Breast epithelium (tissue), 4 donors: Measurements from ENCODE around the gene TMEM18. TPM values are rescaled to one million over a fixed set of nuclear protein-coding genes. Genes with fewer than 3 reads are reported as not detected.

ENCODE experiments used
- DNase-seq, 2 donors: peaks; one replicate each; pipeline ENCODE4 v3.0.0-alpha.2; 2019; ENCODE audit warnings: low spot score in 2 of 2
- H3K27ac ChIP-seq, 2 donors: fragments of 200-600 bp; sonication (generic) in 1 of 2; one replicate each; pipeline ENCODE4 v1.5.1; 2016 to 2019; ENCODE audit warnings: mild to moderate bottlenecking in 1 of 2
- H3K27me3 ChIP-seq, 2 donors: fragments of 200-600 bp; sonication (generic) in 1 of 2; one replicate each; pipeline versions ENCODE4 v1.5.1 to v1.6.0; 2017 to 2019; ENCODE audit warnings: control low read depth in 1 of 2, mild to moderate bottlenecking in 1 of 2
- H3K36me3 ChIP-seq: fragments of 200-600 bp; one replicate; pipeline ENCODE4 v1.5.1; 2019
- H3K4me1 ChIP-seq, 2 donors: fragments of 200-600 bp; sonication (generic); one replicate each; pipeline ENCODE4 v1.5.1; 2016 to 2019; ENCODE audit warnings: control low read depth in 1 of 2
- H3K4me3 ChIP-seq, 3 donors: fragments of 200-600 bp; sonication (generic); 1 replicate in 2 of 3; 2 replicates in 1 of 3; pipeline ENCODE4 v1.5.1; 2016 to 2019; ENCODE audit warnings: mild to moderate bottlenecking in 3 of 3, moderate library complexity in 2 of 3
- H3K9me3 ChIP-seq, 2 donors: fragments of 200-600 bp; sonication (generic) in 1 of 2; one replicate each; pipeline ENCODE4 v1.5.1; 2016 to 2019; ENCODE audit warnings: control low read depth in 1 of 2
- CTCF ChIP-seq, 3 donors: fragments of 450-650 bp; IDR thresholded peaks; one replicate each; pipeline ENCODE4 v1.5.1; 2016 to 2017; ENCODE audit warnings: antibody characterized with exemption in 3 of 3, mild to moderate bottlenecking in 3 of 3, moderate library complexity in 3 of 3
- POLR2A ChIP-seq: fragments of 450-650 bp; IDR thresholded peaks from one replicate; pipeline ENCODE4 v1.6.1; 2016; ENCODE audit warnings: antibody characterized with exemption, mild to moderate bottlenecking, moderate library complexity
- POLR2AphosphoS5 ChIP-seq, 3 donors: sonication (generic); formaldehyde crosslinking; IDR thresholded peaks; one replicate each; pipeline ENCODE4 v1.6.1; 2017; ENCODE audit warnings: antibody characterized with exemption in 3 of 3
- intact Hi-C: fragments of 100-400 bp; cut with DNase I; formaldehyde crosslinking; loops from one replicate; pipeline ENCODE4 v1.15.1; 2023; ENCODE audit warnings: low total_unique reads
- total RNA-seq, 3 donors: library from RNA; depleted of rRNA; stranded (reverse); fragments of >200 nt; gene quantifications; one replicate each; pipeline ENCODE4 v1.1.0, GENCODE V29; 2016

TMEM18 gene
- total RNA-seq, 3 donors from 2014 or later, result 17.7 to 34.6 (median 27.4) TPM

GRCh38 chr2:676647-677055 is 555 bp downstream of the TMEM18 start:
- TF ChIP-seq CTCF (IDR thresholded peaks at IDR 0.05) (no peak), POLR2AphosphoS5 (IDR thresholded peaks at IDR 0.05) (no peak), POLR2A (no peak)
- no peaks in the 10 kb centered on the region for H3K36me3 ChIP-seq
- H3K4me1 ChIP-seq, result no peaks in the 10 kb centered on the region
- no peaks in the 10 kb centered on the region for H3K9me3 ChIP-seq
- peak overlapping the region; percentile 63 to 82 (median 78) for H3K4me3 ChIP-seq
- intact Hi-C loops, result no loop called here
- peak; percentile 97 to 99 for DNase-seq
- H3K27ac ChIP-seq, result peak overlapping the region; percentile 98
- no peaks in the 10 kb centered on the region for H3K27me3 ChIP-seq

- Histone ChIP-seq H3K9me3 (no peaks in the 10 kb centered on the region), H3K27me3 (no peaks in the 10 kb centered on the region), H3K4me1 (no peaks in the 10 kb centered on the region), H3K36me3 (no peaks in the 10 kb centered on the region), H3K4me3 (peak overlapping the region; percentile 63 to 82 (median 78)), H3K27ac (peak overlapping the region; percentile 98)
- intact Hi-C loops, result no loop called here
- DNase-seq, result peak in 1 of 2 donors; percentile 63
- peak in 1 of 3 donors; percentile 24 for TF ChIP-seq CTCF (IDR thresholded peaks at IDR 0.05)
- no peak for TF ChIP-seq POLR2A
These were observed 1.1 kb downstream of the TMEM18 start for GRCh38 chr2:675982-676646.

- no peaks in the 10 kb centered on the region for H3K27me3 ChIP-seq
- TF ChIP-seq POLR2A, result no peak
- TF ChIP-seq CTCF (IDR thresholded peaks at IDR 0.05), result no peak
- DNase-seq, result no peak
- peak overlapping the region; percentile 10 to 28 for H3K27ac ChIP-seq
- H3K4me3 ChIP-seq, result peak overlapping the region in 1 of 3 donors; percentile 78
- no peaks in the 10 kb centered on the region for H3K9me3 ChIP-seq
- no peaks in the 10 kb centered on the region for H3K4me1 ChIP-seq
- intact Hi-C loops, result no loop called here
- no peaks in the 10 kb centered on the region for H3K36me3 ChIP-seq
These were observed 1.7 kb downstream of the TMEM18 start for GRCh38 chr2:675460-675859.

GRCh38 chr2:675051-675450 is 2.2 kb downstream of the TMEM18 start:
- Histone ChIP-seq H3K9me3 (no peaks in the 10 kb centered on the region), H3K27me3 (no peaks in the 10 kb centered on the region), H3K4me1 (no peaks in the 10 kb centered on the region), H3K36me3 (no peaks in the 10 kb centered on the region), H3K4me3 (no peak overlapping the region), H3K27ac (no peak overlapping the region)
- DNase-seq, result no peak
- intact Hi-C loops, result no loop called here
- no peak for TF ChIP-seq POLR2AphosphoS5 (IDR thresholded peaks at IDR 0.05)
- TF ChIP-seq CTCF (IDR thresholded peaks at IDR 0.05), result no peak
- no peak for TF ChIP-seq POLR2A

GRCh38 chr2:674321-674985 is 2.8 kb downstream of the TMEM18 start:
- H3K4me1 ChIP-seq, result no peaks in the 10 kb centered on the region
- intact Hi-C loops, result no loop called here

More at GRCh38 chr2:674321-674985, 2.8 kb downstream of the TMEM18 start:
- TF ChIP-seq POLR2AphosphoS5 (IDR thresholded peaks at IDR 0.05) (no peak), POLR2A (no peak), CTCF (IDR thresholded peaks at IDR 0.05) (no peak)
- DNase-seq, result no peak
- Histone ChIP-seq H3K27ac (no peak overlapping the region), H3K36me3 (peaks cover 2% of the 10 kb centered on the region), H3K27me3 (no peaks in the 10 kb centered on the region), H3K4me3 (no peak overlapping the region), H3K9me3 (no peaks in the 10 kb centered on the region)
